NCI-H2029 treated with DMSO at 0.1 percent for 48 hours (cell line): ENCODE results near the gene FOXC1.

Experiments used
- DNase-seq: peaks from one replicate; lab custom pipeline; 2025; lab: John Stamatoyannopoulos, UW

The FOXC1 gene

DNA sequence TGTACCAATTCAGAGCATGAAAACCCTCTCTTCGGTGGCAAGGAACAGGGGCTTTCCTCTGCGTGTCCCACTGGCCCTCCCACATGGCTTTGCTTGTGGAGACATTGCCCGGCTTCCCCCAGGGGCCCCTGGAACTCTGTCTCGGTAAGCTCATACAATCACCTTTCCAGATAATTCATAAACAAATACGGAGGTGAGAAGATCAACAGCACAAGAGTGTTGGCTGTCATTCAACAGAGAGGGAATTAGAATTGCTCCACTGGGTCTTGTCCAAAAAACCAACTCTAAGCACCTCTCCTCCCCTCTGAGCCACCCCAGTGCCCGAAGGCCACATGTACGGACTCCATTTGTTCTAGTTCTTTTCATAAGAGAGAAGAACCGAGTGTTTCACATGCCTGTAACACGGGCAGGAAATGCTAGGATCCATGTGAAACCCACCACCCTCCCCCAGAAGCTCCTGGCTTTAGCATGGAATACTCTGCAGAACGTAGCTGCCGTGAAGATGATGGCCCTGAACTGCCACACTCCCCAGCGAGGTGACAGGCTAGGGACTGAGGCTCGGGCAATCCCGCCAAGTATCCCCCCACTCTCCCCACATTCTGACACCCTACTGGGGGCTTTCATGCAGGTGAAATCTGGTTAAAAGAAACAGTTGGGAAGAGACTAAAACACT is 24.6 kb upstream of the FOXC1 start:
- DNase-seq = peak; percentile 88

DNA sequence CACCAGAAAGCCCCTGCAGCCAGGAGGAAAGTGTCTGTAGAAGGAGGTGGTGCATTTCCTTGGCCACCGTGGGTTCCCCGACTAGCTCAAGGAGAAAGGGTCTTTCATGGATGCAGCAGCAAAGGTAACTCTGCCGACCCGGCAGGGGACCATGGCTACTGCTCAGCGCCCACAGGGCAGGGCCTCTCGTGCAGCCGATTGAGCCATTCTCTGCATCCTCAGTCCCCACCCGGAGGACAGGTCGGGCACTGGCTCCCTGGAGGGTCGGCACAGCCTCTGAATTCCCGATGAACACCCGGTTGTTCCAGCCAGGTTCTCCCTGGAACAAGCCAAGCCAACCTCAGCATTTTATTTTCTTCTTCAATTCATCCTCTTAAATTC is 24.1 kb upstream of the FOXC1 start:
- no peak for DNase-seq

DNA sequence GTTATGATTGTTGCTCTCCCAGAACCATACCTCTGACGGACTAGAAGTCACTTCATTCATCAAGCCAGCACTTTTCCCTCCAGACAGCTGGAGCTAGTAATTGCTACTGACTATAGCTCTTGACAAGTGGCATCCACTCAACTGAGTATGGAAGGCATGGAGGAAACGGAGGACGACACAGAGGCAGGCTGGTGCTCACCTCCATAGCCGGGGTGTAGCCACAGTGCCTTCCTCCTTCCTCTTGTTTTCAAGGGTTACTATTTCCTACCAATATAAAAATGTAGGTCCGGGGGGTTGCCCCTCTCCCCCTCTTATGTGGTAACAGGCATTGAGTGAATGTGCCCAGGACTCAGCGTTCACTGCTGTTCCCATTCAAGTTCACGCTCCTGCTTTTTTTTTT is 23.5 kb upstream of the FOXC1 start:
- DNase-seq = peak; percentile 12

DNA sequence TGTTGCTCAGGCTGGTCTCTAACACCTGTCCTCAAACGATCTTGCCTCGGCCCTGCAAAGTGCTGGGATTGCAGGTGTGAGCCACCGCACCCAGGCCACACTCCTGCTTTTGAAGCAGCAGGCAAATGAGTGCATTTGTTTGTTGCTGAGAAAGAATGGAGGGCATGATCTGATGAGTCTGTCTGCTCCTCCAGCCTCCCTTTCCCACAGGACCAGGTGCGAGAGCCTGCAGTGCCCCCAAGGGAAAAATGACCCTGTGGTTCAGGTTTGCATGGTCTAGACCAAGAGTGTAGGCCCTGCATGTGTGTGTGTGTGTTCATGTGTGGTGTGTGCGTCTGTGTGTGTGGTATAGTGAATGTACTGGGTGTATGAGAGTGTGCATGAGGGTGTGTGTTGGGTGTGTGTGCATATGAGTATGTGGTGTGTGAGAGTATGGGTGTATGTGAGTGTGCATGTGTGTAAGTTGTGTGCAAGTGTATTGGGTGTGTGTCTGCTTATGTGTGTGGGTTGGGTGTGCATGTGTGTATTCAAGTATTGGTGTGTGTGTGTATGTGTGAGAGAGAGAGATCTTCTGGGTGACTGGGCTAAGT is 22.8 kb upstream of the FOXC1 start:
- DNase-seq = no peak

DNA sequence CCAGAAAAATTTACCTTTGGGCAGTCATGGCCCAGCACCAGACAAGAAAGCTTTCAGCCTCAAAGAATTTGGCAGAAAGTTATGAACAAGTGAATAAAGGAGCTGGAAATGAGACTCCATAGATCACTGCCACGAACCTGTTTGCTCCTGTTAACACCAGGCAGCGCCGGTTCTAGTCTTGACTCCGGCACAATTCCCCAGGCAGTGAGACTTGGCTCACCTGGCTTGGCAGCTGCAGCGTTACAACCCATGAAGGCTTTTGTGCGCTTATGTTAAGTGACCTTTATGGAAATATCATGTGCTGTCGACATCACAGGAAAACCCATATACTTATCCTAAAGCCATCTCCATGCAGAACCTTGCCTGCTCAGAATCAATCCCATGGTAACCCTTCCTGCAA is 22.2 kb upstream of the FOXC1 start:
- no peak for DNase-seq

DNA sequence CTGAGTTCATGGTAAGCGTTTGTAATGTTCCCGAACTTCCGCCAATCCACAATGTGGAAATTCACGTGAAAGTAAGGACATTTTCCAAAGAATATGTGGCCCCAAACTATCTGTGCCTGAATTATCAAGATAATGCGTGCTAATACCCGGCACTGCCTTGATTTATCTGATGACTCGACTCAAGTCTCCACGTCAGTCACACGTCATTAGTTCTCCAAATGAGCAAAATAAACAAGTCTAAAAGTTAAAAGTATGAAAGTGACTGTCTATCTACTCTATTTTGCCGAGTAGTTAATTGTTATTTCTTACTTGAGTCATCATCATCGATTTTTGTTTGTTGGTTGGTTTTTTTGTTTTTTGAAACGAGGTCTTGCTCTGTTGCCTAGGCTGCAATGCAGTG is 21.7 kb upstream of the FOXC1 start:
- no peak for DNase-seq

DNA sequence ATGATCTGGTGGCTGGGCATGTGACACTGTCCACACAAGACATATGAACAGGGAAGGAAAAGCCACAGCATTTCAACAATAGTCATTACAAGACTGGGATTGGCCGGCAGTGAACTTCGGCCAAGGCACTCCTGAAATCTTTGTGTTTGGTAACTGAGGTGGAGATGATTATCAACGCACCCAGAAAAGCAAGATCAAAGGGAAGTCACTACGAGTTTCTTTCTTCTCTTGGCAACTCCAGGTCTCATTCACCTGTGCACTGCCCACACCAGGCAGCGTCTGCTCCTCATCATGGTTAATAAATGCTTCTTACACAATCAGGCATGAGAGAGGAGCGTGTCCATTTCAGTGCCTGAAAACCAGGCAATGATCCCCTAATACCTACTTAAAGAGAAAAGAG is 20.5 kb upstream of the FOXC1 start:
- DNase-seq = no peak

DNA sequence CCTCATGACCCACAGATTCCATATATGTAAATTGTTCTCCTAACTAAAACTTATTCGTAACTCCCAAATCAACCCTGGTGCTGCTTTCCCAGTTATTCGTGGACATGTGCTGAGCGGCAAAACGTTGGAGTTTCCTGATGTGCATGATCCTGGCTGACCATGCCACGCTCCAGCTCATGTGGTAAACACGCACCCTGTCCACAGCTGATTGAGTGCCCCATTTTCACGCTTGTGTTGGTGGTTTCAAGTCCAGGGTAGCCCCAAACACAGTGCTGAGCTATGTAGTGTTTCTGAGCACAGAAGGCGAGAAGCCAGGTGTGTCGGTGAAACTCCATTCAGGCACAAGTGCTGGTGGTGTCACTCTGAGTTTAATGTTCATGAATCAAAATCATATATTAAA is 19.1 kb upstream of the FOXC1 start:
- no peak for DNase-seq

DNA sequence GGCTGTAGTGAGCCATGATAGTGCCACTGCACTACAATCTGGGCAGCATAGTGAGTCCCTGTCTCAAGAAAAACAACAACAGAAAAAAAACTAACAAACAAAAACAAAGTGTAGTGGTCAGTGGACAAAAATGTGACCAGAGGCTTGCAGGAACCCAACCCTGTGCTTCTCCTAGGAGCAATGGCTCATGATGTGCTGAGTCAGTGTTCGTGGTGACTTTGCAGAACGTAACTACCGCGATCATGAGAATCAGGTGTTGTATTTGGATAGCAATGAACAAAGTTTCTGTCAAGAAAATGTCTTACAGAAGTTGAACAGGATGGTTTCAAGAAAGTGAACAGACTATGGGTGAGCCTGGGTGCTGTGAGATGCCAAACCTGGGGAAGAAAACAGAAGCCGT is 18.5 kb upstream of the FOXC1 start:
- no peak for DNase-seq

DNA sequence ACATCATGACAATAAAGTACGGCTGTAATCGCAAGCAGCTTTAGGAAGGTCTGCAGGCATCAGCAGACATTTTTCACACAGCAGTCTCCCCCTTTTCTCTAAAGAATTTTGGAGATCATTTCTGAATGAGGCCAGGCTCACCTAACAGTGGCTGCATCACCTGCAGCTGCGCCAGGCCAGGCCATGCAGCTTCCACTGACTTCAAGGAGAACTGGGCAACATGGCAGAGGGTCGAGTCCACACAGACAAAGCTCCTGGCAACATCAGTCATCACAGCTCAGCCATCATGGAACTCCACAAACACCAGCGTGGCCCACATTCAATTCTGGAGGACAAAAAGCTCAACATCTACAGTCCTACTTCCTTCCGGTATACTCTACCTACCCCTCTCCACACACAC is 17.8 kb upstream of the FOXC1 start:
- DNase-seq = no peak

DNA sequence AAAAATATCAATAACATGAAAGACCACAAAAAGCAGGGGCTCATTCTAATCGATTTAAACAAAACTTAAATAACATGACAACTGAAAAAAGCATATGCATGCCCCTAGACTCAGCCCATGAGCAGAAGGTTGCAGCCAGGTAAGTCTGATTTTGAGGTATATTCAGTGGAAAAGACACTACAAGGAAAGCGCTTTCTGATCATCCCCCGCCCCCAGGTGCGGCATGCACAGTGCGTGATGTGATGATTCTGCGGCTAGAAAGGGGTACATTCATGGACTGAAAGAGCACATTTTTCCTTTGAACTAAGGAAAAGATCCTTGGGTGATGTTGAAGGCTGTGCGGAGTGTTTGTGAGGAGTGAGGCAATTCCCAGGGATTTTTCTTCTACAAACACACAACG is 16.9 kb upstream of the FOXC1 start:
- no peak for DNase-seq

DNA sequence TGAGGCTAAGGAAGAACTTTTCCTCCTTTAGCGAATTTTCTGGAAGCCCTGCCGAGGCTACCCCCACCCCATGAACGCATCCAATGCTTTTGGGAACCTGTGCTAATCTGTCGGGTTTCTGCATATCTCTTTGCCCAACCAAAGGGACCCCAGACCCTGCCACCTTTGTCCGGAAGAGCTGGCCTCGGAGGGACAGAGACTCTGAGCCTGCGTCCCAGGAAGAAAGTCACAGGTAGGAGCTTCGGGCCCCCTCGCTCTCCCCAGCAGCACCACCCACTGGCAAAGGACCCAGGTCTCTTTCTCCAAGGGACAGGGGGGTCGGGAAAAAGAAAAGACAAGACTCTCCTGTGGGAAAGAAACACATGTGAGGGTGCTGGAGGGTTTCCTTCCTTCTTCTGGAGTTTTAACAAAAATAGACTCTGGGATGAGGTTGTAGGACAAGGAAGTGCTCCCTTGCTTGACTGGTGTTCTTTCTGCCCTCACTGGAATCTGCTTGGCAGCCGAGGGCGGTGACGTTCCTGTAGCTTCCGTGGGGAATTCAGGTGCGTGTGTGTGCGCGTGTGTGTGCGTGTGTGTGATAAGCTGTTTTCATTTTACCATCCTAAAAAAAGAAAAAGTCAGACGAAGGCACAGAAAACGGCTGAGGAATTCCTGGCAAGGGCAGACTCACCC is 16.3 kb upstream of the FOXC1 start:
- DNase-seq = no peak

DNA sequence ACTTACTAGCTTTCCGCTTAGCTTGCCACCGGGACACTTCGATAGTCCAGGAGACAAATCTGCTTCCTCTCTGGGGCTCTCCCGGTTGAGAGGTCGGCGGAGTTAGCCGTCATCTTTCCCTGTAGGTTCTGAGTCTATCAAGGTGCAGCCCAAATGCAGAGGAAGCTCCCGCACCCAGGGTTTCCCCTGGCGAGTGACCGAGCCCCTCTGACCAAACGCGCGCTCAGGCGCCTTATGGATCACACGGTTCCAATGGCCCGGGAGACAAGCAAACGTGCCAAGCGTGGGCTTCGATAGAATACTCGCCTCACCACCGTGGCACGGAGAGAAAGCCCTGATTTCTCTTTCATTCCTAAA is 15.8 kb upstream of the FOXC1 start:
- DNase-seq = no peak

DNA sequence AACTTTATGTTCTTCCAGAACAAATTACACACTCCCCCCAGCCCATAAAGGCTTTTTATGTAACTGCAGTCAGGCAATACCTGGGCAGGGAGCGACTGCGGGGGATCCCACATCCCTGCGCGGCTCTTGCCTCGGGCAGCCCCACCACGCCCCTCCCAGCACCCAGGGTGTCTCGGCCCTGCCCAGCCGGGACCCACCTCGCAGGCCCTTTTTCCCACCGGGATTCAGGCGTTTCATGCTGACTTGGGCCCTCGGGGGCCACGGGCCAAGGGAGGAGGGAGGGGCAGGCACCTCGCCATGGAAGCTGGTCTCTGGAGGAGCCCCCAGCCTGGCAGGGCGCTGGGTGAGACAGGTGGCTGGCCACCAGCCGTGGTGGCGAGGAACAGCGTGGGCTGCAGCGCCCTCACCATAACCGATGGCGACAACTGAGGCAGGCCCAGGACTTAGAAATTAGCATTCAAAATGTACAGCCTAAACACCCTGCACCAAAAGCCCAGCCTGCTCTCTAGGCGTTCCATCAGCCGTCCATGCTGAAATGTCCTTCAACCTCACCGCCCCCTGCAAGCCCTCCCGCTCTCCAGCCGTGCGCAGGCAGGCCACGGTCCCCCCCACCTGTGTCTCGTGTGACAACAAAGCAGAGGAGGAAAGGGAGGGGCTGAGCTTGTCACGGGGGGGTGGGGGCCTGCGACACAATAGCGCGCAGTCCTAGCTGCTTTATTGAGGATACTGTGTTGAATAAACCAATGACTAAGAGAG is 15.1 kb upstream of the FOXC1 start:
- no peak for DNase-seq

DNA sequence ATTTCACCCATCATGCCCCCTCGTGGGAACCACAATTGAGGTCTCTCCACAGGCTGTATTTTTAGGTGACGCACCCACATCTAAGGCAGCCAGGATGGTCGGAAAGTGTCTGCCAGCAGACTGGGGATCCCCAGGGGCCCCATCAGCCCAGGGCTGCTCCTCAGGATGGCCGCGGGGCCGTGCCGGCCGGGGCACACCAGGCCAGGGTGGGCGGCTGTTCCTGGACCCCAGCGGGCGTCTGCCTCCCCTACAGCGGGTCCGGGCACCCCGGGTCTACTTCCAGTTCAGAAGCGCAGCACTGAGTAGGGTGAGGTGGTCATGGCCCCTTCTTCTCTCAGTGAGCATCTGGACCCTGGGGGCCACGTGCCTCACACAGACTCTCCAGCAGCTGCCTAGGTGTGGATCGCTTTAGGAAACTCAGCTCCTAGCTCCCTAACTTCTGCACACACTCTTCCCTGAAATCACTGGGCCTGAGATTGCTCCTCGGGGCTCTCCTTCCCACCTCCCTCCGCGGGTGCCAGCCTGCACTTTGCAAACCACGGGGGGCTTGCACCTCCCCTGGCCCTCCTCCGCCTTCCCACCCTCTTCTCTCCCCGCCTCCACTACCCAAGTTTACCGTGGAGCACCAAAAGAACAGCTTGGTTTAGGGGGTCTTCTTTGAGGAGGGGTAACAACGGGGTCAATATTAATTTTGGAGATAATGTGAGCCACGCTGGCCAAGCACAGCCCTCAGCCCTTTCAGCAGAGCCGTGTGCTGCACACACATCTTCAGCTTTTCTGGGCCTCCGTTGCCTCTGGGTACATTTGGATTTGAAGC is 14.2 kb upstream of the FOXC1 start:
- no peak for DNase-seq

DNA sequence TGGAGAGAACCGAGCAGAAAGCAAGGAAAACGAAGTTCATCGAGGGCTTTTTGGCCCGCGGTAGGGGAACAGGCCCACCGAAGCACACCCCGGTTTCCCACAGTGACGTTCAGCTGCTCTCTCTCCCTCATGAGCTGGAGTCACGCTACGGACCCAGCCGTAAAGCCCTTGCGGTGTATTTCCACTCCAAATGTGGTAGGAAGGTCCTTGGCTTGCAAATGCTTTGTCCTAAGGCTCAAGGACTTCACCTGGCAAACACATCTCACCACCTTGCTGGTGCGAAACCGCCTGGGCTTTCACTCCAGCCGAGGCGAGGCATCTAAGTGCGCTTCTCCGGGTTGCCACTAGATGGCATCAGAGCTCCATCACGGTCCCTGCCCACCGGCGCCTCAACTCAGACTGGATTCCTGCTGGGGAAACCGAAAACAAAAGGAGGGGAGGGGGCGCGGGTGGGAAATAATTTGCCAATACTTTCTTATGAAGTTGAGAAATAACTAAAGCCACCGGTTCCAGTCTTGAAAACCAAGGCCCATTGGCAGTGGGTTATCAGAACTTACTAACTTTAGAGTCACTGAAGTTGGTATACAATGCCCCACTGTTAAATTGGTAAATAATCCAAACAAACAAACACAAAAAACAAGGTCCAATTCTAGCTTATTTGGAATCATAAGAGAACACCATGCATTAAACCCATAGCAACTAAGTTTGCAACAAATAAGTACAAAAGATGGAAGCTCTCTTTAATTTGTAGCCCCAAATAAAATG is 13.4 kb upstream of the FOXC1 start:
- peak; percentile 92 for DNase-seq

DNA sequence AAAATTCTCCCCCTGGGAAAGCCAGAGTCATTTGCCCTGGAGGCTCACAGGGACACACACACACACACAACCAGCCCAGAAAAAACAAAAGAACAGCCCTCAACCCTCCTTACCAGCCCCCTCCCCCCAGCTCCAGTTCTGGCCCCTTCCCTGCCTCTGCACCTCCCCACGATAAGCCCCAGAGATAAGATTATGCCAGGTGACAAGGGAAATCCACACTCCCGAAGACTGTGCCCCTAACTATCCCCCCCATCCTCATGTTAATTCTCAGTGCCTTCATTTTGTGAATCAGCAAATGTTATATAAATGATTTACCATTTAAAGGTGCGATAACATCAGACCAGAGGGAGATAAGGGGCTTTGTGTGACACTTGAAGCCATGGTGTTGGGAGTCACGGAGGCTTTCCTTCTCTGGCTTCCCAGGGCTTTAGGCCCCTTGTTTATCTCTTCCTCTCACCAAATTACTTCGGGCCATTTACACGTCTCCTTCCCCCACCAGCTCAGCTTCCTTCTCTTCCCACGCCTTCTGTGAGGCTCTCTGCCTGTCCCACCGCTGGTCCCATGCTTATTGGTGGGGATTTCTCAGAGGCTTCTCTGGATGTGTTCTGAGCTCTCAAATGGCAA is 12.5 kb upstream of the FOXC1 start:
- no peak for DNase-seq

DNA sequence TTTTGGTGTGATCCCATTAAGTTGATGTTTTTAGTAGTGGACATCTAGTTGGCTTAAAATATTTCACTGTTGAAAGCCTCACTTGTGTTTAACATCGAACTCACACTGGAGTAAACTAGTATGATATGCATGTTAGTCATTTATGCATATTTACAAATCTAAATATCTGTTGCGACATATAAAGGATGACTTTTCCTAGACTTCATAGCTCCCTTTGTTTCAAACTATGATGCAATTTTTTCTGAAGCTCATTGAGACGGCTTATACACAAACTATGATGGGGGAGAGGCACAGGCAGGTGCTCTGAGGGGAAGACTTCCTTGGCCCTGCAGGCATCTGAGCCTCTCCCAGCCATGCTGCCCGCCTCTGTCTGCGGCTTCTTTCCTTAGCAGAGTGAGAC is 11.8 kb upstream of the FOXC1 start:
- no peak for DNase-seq

DNA sequence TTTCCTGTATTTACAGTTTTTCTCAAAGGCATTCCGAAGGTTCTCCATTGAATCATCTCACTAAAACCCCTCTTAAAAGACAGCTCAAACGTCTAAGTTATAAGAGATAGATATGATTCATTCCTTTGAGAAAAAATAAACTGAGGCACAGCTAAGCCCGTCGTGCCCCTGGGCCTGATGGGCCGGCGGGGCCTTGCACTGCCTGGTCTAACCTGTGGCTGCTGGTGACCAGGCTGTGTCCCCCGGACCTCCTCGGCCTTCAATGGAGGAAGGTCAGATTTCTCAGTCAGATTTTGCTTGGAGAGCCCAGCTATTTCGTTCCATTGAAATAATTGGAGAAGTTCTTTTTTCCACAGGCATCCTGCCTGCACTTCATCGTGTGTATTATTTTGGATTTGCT is 11.3 kb upstream of the FOXC1 start:
- no peak for DNase-seq

DNA sequence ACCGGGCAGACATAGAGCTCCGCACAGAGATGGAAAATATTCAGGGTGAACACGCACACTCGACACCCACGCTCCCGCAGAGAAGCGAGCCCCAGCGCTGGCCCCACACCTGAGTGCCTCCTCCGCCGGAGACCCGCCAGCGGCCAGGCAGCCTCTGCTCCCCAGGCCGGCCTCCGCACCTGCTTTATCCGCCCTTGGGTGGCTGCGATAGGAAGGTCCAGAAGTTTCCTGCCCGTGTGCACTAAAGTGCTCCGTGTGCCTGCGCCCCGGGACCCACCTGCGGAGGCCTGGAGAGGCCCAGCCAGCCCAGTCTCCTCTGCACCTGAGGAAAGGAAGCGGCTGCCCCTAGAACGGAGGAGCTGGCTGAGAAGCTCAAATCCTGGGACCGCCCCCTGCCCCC is 10.8 kb upstream of the FOXC1 start:
- DNase-seq = no peak

DNA sequence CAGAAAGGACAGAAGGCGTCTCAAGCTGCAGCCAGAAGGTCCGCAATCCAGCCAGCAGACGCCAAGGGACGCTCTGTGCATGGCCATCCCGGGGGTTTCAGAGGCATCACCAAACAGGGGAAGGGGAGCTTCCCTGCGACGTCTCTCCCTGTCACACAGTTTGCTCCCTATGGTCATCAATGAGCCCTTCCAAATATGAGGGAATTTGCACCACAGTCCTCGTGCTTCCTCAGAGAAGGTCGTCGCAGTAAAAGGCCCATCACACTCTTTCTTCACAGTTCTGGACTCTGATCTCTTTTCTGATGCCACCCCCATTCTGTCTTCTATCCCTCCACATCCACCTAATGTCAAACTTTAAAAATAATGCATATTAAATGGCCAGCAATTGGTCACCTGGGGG is 10.2 kb upstream of the FOXC1 start:
- no peak for DNase-seq
